Stimulated activated CD4-positive, alpha-beta T cell treated with anti-CD3 and anti-CD28 coated beads, Interleukin-12 subunit alpha, Interleukin-12 subunit beta, amount 100 ng/mL, for 4 hours (primary cell): ENCODE data around the gene SBF2.
"Not testable (repeated sequence)": the region's sequence is repeated elsewhere in the genome, so short reads cannot be mapped to it uniquely, and the experiment has no call there.

ENCODE experiments used
- DNase-seq: peaks from one replicate; pipeline ENCODE4 v3.0.0-alpha.2; 2020

Gene SBF2

GRCh38 chr11:9939150-9939549 is 354.9 kb downstream of the SBF2 start:
- not testable (repeated sequence) for DNase-seq

DNA sequence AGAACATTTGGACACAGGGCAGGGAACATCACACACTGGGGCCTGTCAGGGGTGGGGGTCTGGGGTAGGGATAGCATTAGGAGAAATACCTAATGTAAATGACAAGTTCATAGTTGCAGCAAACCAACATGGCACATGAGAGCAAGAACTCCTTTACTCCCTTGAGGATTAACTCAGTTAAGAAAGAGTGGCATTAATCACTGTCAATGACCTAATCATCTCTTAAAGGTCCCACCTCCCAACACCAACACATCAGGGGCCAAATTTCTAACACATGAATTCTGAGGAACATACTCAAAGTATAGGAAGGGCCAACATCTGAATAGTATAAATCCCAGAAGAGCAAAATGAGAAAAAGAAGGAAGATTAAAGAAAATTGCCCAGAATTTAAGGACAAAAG is 357.3 kb downstream of the SBF2 start:
- no peak for DNase-seq

DNA sequence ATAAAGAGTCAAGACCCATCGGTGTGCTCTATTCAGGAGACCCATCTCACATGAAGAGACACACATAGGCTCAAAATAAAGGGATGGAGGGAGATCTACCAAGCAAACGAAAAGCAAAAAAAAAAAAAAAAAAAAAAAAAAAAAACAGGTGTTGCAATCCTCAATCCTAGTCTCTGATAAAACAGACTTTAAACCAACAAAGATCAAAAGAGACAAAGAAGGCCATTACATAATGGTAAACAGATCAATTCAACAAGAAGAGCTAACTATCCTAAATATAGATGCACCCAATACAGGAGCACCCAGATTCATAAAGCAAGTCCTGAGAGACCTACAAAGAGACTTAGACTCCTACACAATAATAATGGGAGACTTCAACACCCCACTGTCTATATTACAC is 361.2 kb downstream of the SBF2 start:
- not testable (repeated sequence) for DNase-seq

DNA sequence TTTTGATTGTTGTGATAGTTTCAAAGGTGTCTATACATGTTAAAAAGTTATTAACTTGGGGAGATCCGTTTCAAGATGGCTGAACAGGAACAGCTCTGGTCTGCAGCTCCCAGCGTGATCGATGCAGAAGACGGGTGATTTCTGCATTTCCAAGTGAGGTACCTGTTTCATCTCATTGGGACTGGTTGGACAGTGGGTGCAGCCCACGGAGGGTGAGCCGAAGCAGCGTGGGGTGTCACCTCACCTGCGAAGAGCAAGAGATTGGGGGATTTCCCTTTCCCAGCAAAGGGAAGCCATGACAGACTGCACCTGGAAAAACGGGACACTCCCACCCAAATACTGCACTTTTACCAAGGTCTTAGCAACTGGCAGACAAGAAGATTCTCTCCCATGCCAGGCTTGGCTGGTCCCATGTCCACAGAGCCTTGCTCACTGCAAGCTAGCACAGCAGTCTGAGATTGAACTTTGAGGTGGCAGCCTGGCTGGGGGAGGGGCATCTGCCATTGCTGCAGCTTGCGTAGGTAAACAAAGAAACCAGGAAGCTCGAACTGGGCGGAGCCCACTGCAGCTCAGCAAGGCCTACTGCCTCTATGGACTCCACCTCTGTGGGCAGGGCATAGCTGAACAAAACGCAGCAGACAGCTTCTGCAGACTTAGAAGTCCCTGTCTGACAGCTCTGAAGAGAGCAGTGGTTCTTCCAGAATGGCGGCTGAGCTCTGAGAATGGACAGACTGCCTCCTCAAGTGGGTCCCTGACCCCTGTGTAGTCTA is 363.3 kb downstream of the SBF2 start:
- not testable (repeated sequence) for DNase-seq

DNA sequence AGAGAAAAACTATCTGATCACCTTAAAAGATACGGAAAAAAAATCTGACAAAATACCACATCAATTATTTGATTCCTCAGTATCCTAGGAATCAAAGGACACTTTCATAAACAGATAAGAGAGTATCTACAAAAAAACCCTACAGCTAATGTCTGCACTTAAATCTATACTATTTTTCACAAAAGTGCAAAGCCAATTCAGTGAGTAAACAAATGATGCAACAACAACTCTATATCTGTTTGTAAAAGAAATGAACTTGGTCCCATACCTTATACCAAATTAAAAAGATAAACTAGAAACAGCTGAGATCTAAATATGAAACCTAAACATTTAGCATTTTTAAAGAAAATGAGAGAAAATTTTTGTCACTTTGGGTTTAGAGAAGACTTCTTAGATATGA is 366.3 kb downstream of the SBF2 start:
- DNase-seq = no peak

DNA sequence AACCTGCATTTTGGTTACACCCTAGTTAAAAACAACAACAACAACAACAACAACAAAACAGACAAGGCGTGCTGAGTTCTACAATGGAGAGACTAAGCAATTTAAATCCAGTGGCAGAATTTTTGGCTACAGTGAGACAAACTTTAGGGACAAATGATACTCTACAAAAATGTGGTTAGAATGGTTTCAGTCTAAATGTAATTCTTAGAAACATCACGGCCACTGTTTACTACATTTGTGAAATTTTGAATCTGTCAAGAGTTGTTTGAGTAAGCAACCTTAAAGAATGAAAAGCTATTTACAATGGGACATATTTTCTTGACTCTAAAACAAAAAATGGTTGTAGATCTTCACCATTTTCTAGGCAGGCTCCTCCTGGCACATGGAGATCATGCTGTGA is 370.7 kb downstream of the SBF2 start:
- DNase-seq = no peak

GRCh38 chr11:9922806-9923205 is 371.2 kb downstream of the SBF2 start:
- DNase-seq = no peak

GRCh38 chr11:9916480-9916879 is 377.5 kb downstream of the SBF2 start:
- no peak for DNase-seq

DNA sequence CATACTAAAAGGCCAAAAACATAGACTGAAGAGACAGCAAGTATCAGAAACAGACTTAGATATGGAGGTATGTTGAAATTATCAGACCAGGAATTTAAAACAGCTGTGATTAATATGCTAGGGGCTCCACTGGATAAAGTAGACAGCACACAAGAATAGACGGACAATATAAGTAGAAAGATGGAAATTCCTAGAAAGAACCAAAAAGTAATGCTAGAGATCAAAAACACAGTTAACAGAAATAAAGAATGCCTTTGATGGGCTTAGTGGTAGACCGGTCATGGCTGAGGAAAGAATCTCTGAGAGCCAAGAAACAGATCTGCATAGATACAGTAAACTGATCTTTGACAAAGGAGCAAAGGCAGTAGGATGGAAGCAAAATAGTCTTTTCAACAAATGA is 380.0 kb downstream of the SBF2 start:
- no peak for DNase-seq

DNA sequence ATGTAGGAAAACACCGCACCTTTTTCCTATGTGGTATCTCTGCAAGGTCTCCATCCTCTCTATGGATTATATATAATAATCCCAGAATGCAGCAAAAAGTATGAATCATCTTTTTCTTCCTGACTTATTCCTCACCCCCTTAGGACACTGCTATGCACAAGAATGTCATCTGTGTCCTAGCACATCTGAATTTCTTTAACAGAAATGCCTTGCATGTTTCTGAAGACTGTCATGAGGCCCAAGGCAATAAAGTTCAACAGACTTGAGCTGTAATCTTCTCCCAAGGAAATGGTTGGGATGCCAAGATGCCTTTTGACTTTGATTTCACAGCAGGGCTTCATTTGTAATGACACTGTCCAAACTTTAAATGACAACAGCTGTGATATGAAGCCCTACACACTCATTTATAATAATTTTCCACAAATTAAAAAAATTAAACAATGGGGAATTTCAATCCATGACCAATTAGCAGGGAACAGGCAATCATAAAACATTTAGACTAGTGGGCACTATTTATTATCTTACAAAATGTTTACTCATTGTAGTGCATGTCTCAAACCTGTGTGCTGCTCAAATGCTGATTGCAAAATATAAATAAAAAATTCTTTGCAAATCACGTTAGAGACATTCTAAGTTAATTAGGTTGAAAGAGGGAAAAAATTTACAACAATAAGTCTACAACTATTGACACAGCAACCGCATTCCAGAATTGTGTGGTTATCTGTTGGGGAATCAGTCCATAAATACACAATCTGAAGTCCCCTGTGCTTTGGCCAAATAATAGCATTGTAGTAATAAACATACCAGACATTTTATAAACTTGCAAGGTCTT is 387.8 kb downstream of the SBF2 start:
- DNase-seq = no peak

- no peak for DNase-seq
Measured at GRCh38 chr11:9905501-9905951, 388.5 kb downstream of the SBF2 start.

- DNase-seq = no peak
Measured at GRCh38 chr11:9903579-9903978, 390.4 kb downstream of the SBF2 start.

DNA sequence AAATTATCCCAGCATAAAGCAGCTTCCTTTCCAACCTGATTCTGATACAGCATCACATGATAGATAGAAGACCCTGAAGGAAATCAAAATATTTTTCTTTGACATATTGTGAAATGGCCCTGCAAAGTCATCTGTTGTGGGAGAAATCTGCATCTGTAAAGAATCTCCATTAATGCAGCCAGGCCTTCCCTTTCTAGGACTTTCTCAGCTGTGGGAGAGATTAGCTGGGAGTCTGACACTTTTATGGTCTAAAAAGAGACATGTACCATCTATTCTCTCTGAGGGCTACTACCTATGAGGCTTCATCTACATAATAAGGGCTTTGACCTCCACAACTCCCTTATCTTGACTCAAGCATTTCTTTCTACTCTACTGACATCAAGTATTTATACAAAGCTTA is 392.1 kb downstream of the SBF2 start:
- no peak for DNase-seq

GRCh38 chr11:9900253-9900652 is 393.8 kb downstream of the SBF2 start:
- DNase-seq = not testable (repeated sequence)

DNA sequence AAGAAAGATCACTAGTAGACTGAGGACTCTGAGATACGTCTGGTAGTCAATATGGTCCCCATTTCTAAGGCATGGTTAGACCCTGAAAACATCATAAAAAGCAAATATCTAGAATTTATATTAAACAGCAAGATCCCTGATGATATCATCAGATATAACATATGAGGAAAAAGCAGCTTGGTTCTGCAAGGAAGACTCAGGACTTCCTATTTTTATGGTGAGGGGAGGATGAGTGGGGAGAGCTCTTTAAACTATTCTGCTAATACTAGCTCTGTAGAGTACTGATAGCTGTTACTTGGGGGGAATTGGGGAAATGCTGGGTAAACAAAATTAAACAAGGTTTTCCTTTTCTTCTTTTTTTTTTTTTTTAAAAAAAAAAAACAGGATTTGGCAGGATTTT is 394.3 kb downstream of the SBF2 start:
- no peak for DNase-seq

DNA sequence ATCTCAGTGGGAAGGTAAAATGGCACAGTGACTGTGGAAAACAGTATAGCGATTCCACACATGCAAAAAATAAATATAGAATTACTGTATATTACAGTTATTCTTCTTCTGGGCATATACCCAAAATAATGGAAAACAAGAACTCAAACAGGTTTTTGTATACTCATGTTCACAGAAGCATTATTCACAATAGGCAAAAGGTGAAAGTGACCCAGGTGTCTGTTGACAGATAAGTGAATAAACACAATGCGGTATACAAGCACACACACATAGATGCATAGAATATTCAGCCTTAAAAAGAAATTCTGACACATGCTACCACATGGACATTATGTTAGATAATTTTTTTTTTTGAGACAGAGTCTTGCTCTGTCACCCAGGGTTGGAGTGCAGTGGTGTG is 397.1 kb downstream of the SBF2 start:
- no peak for DNase-seq

- DNase-seq = no peak
Measured at GRCh38 chr11:9895006-9895405, 399.0 kb downstream of the SBF2 start.

DNA sequence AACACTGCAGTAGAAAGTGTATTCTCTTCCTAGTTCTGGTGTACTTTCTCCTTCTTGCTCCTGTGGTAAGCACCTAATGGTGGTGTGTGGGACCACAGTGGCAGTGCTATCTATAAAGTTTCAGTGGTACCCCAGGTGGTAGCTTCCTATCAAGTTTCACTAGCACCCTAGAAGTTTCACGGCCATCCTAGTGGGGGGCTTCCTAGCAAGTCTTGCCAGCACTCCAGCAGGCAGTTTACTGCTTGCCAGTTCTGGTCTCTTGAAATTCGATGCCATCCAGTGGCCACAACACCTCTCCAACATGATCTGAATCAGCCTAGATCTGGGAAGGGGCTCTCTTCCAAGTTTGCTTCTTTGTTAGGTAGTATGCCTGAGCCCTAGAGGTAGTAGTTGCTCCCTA is 400.5 kb downstream of the SBF2 start:
- DNase-seq = no peak

GRCh38 chr11:9888938-9889337 is 405.1 kb downstream of the SBF2 start:
- no peak for DNase-seq

GRCh38 chr11:9887472-9887871 is 406.5 kb downstream of the SBF2 start:
- no peak for DNase-seq

DNA sequence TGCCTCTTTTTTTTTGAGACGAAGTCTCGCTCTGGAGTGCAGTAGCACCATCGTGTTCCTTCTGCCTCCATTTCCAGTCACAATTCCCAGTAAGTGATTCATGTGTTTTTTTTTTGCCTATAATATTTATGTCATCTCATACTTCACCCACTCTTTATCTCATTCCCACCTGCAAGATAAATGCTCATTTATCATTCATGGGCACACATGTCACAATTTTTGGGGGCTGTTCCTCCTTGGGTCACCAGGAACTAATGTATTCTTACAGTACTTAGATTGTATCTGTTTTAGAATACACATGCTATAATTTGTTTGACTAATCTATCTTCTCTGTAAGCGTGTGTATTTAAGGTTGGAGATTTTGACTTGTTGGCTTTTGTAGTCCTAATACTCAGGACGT is 407.4 kb downstream of the SBF2 start:
- no peak for DNase-seq

DNA sequence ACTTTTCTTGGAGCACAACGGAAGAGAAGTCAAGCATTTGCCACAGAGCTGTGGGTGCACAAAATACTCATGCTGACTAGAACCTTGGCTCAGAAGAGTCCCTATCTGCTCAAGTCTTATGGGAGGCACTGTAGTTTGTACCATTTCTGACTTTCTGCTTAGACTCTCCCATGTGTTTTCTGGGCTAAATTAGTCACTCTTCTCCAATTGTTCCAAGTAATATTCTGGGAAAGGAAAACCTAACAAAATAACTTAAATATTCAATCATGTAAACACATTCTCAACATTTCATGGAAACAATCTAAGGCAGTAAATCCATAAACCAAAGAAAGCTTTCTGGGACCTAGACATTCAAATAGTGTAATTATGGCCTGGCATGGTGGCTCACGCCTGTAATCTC is 409.4 kb downstream of the SBF2 start:
- no peak for DNase-seq

DNA sequence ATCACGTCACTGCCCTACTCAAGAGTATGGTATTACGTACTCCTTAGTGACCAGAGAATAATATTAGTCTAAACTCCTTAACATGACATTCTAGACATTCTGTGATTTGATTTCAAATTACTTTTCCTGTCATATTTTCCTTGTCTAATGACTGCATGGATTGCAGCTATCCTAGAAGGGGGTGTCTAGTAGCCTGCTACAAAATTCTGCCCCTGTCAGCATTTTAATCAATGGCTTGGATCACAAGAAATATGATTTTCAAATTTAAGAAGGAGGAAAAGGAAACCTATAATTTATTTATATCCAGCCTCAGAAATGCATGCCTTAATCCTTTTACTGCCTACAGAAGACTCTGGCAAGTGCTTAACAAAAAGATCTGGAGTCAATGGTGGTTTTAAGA is 413.4 kb downstream of the SBF2 start:
- DNase-seq = no peak

DNA sequence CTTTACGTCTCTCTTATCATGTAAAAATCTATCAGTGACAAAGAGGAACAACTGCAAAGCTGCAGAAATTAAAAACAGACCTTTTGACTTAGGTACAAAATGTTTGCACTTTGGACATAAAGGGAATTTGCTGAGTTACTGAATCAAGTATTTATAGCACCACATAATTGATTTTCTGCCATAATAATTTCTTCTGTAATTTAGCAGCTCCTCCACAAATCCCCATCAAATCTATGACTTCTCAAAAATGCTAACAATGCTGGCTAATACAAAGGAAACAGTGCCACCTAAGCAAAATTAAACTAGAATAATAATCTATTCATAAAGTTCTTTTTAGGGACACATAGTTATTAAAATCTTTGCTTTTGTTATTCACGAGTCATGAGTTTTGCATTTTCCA is 415.1 kb downstream of the SBF2 start:
- no peak for DNase-seq
